HepG2 (cell line): ENCODE data around the gene UQCRC1. TPM values are rescaled to one million over a fixed set of nuclear protein-coding genes. Genes with fewer than 3 reads are reported as not detected.

Source experiments
- BRCA1 ChIP-seq: sonication (generic); formaldehyde crosslinking; IDR thresholded peaks from 2 replicates; pipeline ENCODE4 v1.4.0; 2020; ENCODE audit warnings: missing genetic modification reagents
- CREB3 ChIP-seq: sonication (generic); formaldehyde crosslinking; IDR thresholded peaks from 2 replicates; pipeline ENCODE4 v1.5.0; 2020; ENCODE audit warnings: missing genetic modification reagents
- HNF1A ChIP-seq, 2 experiments: sonication (generic) in 1 of 2; formaldehyde crosslinking in 1 of 2; IDR thresholded peaks; 2 replicates each; pipeline versions ENCODE4 v1.4.0 to v1.6.1; 2016 to 2020; ENCODE audit warnings: borderline replicate concordance in 1 of 2, low read depth in 1 of 2, mild to moderate bottlenecking in 1 of 2, missing genetic modification reagents in 1 of 2
- NR1H2 ChIP-seq: sonication (generic); formaldehyde crosslinking; IDR thresholded peaks from 2 replicates; pipeline ENCODE4 v1.8.1; 2022; ENCODE audit warnings: low read depth, missing genetic modification reagents, borderline replicate concordance
- PHF20 ChIP-seq: sonication (generic); formaldehyde crosslinking; IDR thresholded peaks from 2 replicates; pipeline ENCODE4 v1.5.0; 2020; ENCODE audit warnings: mild to moderate bottlenecking, missing genetic modification reagents
- STAT6 ChIP-seq: sonication (generic); formaldehyde crosslinking; IDR thresholded peaks from 2 replicates; pipeline ENCODE4 v1.4.0; 2020; ENCODE audit warnings: missing genetic modification reagents, mild to moderate bottlenecking, borderline replicate concordance
- ZNF142 ChIP-seq: sonication (generic); formaldehyde crosslinking; IDR thresholded peaks from 2 replicates; pipeline ENCODE4 v1.4.0; 2020; ENCODE audit warnings: missing genetic modification reagents
- ZNF549 ChIP-seq: sonication (generic); formaldehyde crosslinking; IDR thresholded peaks from 2 replicates; pipeline ENCODE4 v1.5.0; 2020; ENCODE audit warnings: missing genetic modification reagents
- ZNF556 ChIP-seq: sonication (generic); formaldehyde crosslinking; IDR thresholded peaks from 2 replicates; pipeline ENCODE4 v1.4.0; 2020; ENCODE audit warnings: mild to moderate bottlenecking, missing genetic modification reagents, borderline replicate concordance
- ZSCAN5A ChIP-seq: sonication (generic); formaldehyde crosslinking; IDR thresholded peaks from 2 replicates; pipeline ENCODE4 v1.8.0; 2022; ENCODE audit warnings: mild to moderate bottlenecking, missing genetic modification reagents, borderline replicate concordance
- polyA plus RNA-seq, 8 experiments: library from polyadenylated mRNA; depleted of rRNA in 3 of 8; stranded (reverse) in 7 of 8; unstranded in 1 of 8; fragments of >200 nt; fragmentation: Illumina TruSeq in 4 of 8; extraction: Trizol in 4 of 8; gene quantifications; 2 replicates each; pipeline versions ENCODE4 v1.2.1 to v1.2.3, GENCODE V29; 2011 to 2016; ENCODE audit warnings: low read depth in 4 of 8, missing spikeins in 1 of 8, mixed read lengths in 1 of 8; ENCODE audit not compliant: insufficient read depth in 1 of 8
- total RNA-seq, 5 experiments: library from RNA; depleted of rRNA; stranded (reverse); fragments of >200 nt; fragmentation: Illumina TruSeq; extraction: Trizol; gene quantifications; 2 replicates each; pipeline ENCODE4 v1.2.3, GENCODE V29; 2016; ENCODE audit warnings: low read depth in 1 of 5

The UQCRC1 gene
- total and polyA plus RNA-seq, 2 of the 13 experiments (the other 11 are each of a cell fraction or from before 2014, with no cell fraction given) = 316 to 680 TPM

- TF ChIP-seq BRCA1 (CRISPR knock-in tag) (0 out of 2 replicates have a peak, but pooled peaks have one; percentile 25), STAT6 (peak; percentile 95; the same call in 1 of the 2 replicates), NR1H2 (CRISPR knock-in tag) (no peak), PHF20 (CRISPR knock-in tag) (peak; percentile 81), HNF1A (IDR thresholded peaks at IDR 0.05; ENCODE audit: low read depth) (no peak), HNF1A (CRISPR knock-in tag; IDR thresholded peaks at IDR 0.05; ENCODE audit: borderline replicate concordance) (peak; percentile 77; the same call in 1 of the 2 replicates), ZNF142 (CRISPR knock-in tag) (no peak; the same call in 1 of the 2 replicates), ZNF549 (no peak), ZNF556 (CRISPR knock-in tag) (peak; percentile 71; the same call in 1 of the 2 replicates), ZSCAN5A (CRISPR knock-in tag) (0 out of 2 replicates have a peak, but pooled peaks have one; percentile 48), CREB3 (CRISPR knock-in tag) (0 out of 2 replicates have a peak, but pooled peaks have one; percentile 24)
Observed at GRCh38 chr3:48609088-48610005, at the start of gene UQCRC1 (continued).
